ENCODE results near the gene SNX5. TPM values are rescaled to one million over a fixed set of nuclear protein-coding genes. Genes with fewer than 3 reads are reported as not detected.

Gene SNX5
- total and polyA plus RNA-seq, 9 of the 15 experiments (the other 6 are each of a cell fraction or from before 2014, with no cell fraction given), result 53.5 to 276 (median 160) TPM

DNA sequence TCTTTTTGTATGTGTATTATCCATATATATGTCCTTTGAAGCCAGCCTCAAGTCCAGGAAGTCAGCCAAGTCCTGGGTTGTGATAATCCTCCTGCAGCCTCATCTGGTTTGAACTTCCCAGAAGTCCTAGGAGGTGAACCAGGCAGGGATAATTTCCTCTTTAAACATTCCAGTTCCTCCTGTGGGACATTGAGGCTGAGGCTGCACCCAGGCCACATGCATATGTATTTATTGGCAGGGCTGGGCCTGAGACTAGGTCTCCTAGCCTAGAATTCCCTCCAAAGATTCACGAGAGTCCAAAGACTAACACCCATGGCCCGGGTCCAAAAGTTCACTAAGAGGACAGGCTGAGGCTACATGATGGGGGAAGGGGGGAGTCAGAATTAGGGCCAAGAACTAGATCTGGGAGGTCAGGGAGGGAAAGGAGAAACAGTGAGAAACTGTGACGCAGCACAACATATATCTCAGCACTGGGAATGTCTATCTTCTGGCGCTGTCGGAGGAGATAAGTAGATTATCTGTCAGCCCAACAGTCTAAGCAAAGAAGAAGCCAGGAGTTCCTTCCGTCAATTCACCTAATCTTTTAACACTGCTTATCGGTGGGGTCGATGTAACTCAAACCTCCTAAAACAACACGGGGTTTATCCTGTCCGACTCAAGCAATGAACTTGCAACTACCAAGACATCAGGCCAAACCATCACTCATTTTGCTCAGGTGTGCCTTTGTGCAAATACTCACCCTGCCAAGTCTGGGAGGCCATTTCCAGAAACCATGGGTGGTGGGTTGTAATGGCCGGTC is 43.3 kb downstream of the SNX5 start (continued):
- TF ChIP-seq ZNF766 (CRISPR knock-in tag; conservative IDR thresholded peaks at IDR 0.05), result peak; percentile 86
- TF ChIP-seq FOXJ2 (tag; IDR thresholded peaks at IDR 0.05), result peak; percentile 77
- TF ChIP-seq, protein P1, sequence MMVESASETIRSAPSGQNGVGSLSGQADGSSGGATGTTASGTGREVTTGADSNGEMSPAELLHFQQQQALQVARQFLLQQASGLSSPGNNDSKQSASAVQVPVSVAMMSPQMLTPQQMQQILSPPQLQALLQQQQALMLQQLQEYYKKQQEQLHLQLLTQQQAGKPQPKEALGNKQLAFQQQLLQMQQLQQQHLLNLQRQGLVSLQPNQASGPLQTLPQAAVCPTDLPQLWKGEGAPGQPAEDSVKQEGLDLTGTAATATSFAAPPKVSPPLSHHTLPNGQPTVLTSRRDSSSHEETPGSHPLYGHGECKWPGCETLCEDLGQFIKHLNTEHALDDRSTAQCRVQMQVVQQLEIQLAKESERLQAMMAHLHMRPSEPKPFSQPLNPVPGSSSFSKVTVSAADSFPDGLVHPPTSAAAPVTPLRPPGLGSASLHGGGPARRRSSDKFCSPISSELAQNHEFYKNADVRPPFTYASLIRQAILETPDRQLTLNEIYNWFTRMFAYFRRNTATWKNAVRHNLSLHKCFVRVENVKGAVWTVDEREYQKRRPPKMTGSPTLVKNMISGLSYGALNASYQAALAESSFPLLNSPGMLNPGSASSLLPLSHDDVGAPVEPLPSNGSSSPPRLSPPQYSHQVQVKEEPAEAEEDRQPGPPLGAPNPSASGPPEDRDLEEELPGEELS (CRISPR knock-in tag; IDR thresholded peaks at IDR 0.05; ENCODE audit: borderline replicate concordance), result no peak
- TF ChIP-seq, protein P2, sequence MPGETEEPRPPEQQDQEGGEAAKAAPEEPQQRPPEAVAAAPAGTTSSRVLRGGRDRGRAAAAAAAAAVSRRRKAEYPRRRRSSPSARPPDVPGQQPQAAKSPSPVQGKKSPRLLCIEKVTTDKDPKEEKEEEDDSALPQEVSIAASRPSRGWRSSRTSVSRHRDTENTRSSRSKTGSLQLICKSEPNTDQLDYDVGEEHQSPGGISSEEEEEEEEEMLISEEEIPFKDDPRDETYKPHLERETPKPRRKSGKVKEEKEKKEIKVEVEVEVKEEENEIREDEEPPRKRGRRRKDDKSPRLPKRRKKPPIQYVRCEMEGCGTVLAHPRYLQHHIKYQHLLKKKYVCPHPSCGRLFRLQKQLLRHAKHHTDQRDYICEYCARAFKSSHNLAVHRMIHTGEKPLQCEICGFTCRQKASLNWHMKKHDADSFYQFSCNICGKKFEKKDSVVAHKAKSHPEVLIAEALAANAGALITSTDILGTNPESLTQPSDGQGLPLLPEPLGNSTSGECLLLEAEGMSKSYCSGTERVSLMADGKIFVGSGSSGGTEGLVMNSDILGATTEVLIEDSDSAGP (CRISPR knock-in tag; IDR thresholded peaks at IDR 0.05), result no peak
- TF ChIP-seq, protein P3, sequence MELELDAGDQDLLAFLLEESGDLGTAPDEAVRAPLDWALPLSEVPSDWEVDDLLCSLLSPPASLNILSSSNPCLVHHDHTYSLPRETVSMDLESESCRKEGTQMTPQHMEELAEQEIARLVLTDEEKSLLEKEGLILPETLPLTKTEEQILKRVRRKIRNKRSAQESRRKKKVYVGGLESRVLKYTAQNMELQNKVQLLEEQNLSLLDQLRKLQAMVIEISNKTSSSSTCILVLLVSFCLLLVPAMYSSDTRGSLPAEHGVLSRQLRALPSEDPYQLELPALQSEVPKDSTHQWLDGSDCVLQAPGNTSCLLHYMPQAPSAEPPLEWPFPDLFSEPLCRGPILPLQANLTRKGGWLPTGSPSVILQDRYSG (tag; conservative IDR thresholded peaks at IDR 0.05; ENCODE audit: low read depth), result no peak
- TF ChIP-seq KLF16 (IDR thresholded peaks at IDR 0.05), result peak; percentile 90
- TF ChIP-seq KLF13 (tag; IDR thresholded peaks at IDR 0.05; ENCODE audit: borderline replicate concordance, low read depth), result no peak
- TF ChIP-seq, protein P4, sequence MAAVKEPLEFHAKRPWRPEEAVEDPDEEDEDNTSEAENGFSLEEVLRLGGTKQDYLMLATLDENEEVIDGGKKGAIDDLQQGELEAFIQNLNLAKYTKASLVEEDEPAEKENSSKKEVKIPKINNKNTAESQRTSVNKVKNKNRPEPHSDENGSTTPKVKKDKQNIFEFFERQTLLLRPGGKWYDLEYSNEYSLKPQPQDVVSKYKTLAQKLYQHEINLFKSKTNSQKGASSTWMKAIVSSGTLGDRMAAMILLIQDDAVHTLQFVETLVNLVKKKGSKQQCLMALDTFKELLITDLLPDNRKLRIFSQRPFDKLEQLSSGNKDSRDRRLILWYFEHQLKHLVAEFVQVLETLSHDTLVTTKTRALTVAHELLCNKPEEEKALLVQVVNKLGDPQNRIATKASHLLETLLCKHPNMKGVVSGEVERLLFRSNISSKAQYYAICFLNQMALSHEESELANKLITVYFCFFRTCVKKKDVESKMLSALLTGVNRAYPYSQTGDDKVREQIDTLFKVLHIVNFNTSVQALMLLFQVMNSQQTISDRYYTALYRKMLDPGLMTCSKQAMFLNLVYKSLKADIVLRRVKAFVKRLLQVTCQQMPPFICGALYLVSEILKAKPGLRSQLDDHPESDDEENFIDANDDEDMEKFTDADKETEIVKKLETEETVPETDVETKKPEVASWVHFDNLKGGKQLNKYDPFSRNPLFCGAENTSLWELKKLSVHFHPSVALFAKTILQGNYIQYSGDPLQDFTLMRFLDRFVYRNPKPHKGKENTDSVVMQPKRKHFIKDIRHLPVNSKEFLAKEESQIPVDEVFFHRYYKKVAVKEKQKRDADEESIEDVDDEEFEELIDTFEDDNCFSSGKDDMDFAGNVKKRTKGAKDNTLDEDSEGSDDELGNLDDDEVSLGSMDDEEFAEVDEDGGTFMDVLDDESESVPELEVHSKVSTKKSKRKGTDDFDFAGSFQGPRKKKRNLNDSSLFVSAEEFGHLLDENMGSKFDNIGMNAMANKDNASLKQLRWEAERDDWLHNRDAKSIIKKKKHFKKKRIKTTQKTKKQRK (IDR thresholded peaks at IDR 0.05; ENCODE audit: borderline replicate concordance, low read depth, low read length), result no peak
- TF ChIP-seq ELF1 (tag; IDR thresholded peaks at IDR 0.05), result no peak
- no peak for TF ChIP-seq ZFPM2 (CRISPR knock-in tag; IDR thresholded peaks at IDR 0.05)
- no peak for TF ChIP-seq U2AF2 (optimal IDR thresholded peaks at IDR 0.05; ENCODE audit: low read depth, low read length)
- no peak for TF ChIP-seq HMGN3 (IDR thresholded peaks at IDR 0.05; ENCODE audit: borderline replicate concordance, extremely low read depth, insufficient read length, low read depth, low read length)
- peak; percentile 95 for TF ChIP-seq SMARCA4 (IDR thresholded peaks at IDR 0.05)
- no peak for TF ChIP-seq ZNF232 (CRISPR knock-in tag; IDR thresholded peaks at IDR 0.05)
- TF ChIP-seq, protein P5, sequence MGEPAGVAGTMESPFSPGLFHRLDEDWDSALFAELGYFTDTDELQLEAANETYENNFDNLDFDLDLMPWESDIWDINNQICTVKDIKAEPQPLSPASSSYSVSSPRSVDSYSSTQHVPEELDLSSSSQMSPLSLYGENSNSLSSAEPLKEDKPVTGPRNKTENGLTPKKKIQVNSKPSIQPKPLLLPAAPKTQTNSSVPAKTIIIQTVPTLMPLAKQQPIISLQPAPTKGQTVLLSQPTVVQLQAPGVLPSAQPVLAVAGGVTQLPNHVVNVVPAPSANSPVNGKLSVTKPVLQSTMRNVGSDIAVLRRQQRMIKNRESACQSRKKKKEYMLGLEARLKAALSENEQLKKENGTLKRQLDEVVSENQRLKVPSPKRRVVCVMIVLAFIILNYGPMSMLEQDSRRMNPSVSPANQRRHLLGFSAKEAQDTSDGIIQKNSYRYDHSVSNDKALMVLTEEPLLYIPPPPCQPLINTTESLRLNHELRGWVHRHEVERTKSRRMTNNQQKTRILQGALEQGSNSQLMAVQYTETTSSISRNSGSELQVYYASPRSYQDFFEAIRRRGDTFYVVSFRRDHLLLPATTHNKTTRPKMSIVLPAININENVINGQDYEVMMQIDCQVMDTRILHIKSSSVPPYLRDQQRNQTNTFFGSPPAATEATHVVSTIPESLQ (CRISPR knock-in tag; IDR thresholded peaks at IDR 0.05), result no peak

Measured in K562 (cell line).